GM12878 (cell line): Measurements from ENCODE around the gene CYP46A1. TPM values are rescaled to one million over a fixed set of nuclear protein-coding genes. Genes with fewer than 3 reads are reported as not detected.

ENCODE experiments used
- ATAC-seq: fragments of 200-7000 bp; cut with Tn5 transposase; 3 replicates; pipeline ENCODE4 v1.9.1; 2020; ENCODE audit warnings: mild to moderate bottlenecking, moderate library complexity
- BruUV-seq: library from RNA; stranded (reverse); fragments of 400-500 nt; replicated peaks from 2 replicates; lab custom pipeline; 2021; lab: Mats Ljungman, UMichigan
- CTCF ChIA-PET: fragments of 300-600 bp; sonication (Branson Sonifier 250); formaldehyde crosslinking; extraction: SDS; loops from one replicate; lab custom pipeline; 2021; ENCODE audit warnings: inconsistent platforms; lab: Yijun Ruan, JAX
- POLR2A ChIA-PET: fragments of 350-600 bp; formaldehyde crosslinking; extraction: SDS; loops from one replicate; lab custom pipeline; 2021; ENCODE audit warnings: inconsistent platforms; lab: Charles Lee
- RAD21 ChIA-PET: fragments of 300-600 bp; sonication (Branson Sonifier 250); formaldehyde crosslinking; loops from one replicate; lab custom pipeline; 2023; ENCODE audit warnings: antibody characterized with exemption; ENCODE audit not compliant: unreplicated experiment; lab: Charles Lee
- SMC1A ChIA-PET: fragments of 300-600 bp; sonication (Branson Sonifier 250); formaldehyde crosslinking; loops from one replicate; lab custom pipeline; 2023; ENCODE audit not compliant: unreplicated experiment, uncharacterized antibody; lab: Charles Lee
- DNase-seq: peaks from one replicate; pipeline ENCODE4 v3.0.0-alpha.2; 2011; ENCODE audit warnings: low read depth, low spot score
- FAIRE-seq: peaks from 3 replicates; lab custom pipeline; 2011; peaks lifted over from hg19 to GRCh38; lab: Jason Lieb, UNC
- H2AFZ ChIP-seq: 2 replicates; pipeline ENCODE4 v1.6.0; 2011; ENCODE audit warnings: low read depth, low read length, control low read depth; ENCODE audit not compliant: control insufficient read depth
- H3K27ac ChIP-seq: 2 replicates; pipeline ENCODE4 v1.5.1; 2011; ENCODE audit warnings: control low read depth; ENCODE audit not compliant: control insufficient read depth, insufficient read depth
- H3K27me3 ChIP-seq, 2 experiments: replicated peaks in 1 of 2; 2 replicates each; pipeline versions ENCODE4 v1.6.0 to v1.6.1; 2011; ENCODE audit warnings: low read length in 1 of 2; ENCODE audit not compliant: control insufficient read depth in 2 of 2, insufficient read depth in 2 of 2
- H3K36me3 ChIP-seq, 2 experiments: 2 replicates each; pipeline ENCODE4 v1.5.1; 2011; ENCODE audit warnings: low read length in 1 of 2; ENCODE audit not compliant: control insufficient read depth in 2 of 2, insufficient read depth in 2 of 2
- H3K4me1 ChIP-seq: 2 replicates; pipeline ENCODE4 v1.6.1; 2011; ENCODE audit warnings: mild to moderate bottlenecking, low read length, moderate library complexity, mixed read lengths; ENCODE audit not compliant: control insufficient read depth, insufficient read depth
- H3K4me2 ChIP-seq: 2 replicates; pipeline ENCODE4 v1.6.0; 2011; ENCODE audit warnings: control low read depth; ENCODE audit not compliant: control insufficient read depth, insufficient read depth
- H3K4me3 ChIP-seq: fragments of 200-600 bp; sonication (generic); 2 replicates; pipeline ENCODE4 v1.5.1; 2016
- H3K79me2 ChIP-seq: 2 replicates; pipeline ENCODE4 v1.6.0; 2011; ENCODE audit warnings: low read length; ENCODE audit not compliant: control insufficient read depth, insufficient read depth
- H3K9ac ChIP-seq: 2 replicates; pipeline ENCODE4 v1.8.0; 2011; ENCODE audit warnings: low read length, control low read depth, mixed read lengths; ENCODE audit not compliant: control insufficient read depth, insufficient read depth
- H3K9me3 ChIP-seq: replicated peaks from 3 replicates; pipeline ENCODE4 v1.5.1; 2011; ENCODE audit warnings: mild to moderate bottlenecking, low read length; ENCODE audit not compliant: control insufficient read depth, insufficient read depth
- H4K20me1 ChIP-seq: 2 replicates; pipeline ENCODE4 v1.6.0; 2011; ENCODE audit not compliant: control insufficient read depth, insufficient read depth
- HDAC2 ChIP-seq: fragments of 200-600 bp; sonication (generic); IDR thresholded peaks from 2 replicates; pipeline ENCODE4 v1.6.1; 2017
- LARP7 ChIP-seq: fragments of 450-650 bp; IDR thresholded peaks from 2 replicates; pipeline ENCODE4 v1.6.1; 2017; ENCODE audit warnings: mild to moderate bottlenecking
- MEF2A ChIP-seq: IDR thresholded peaks from 2 replicates; pipeline ENCODE4 v1.6.1; 2011; ENCODE audit warnings: low read depth, mild to moderate bottlenecking, low read length, moderate library complexity; ENCODE audit not compliant: insufficient read depth
- MXI1 ChIP-seq: fragments of 150-350 bp; IDR thresholded peaks from 2 replicates; pipeline ENCODE4 v1.6.1; 2011; ENCODE audit warnings: low read depth, mild to moderate bottlenecking, inconsistent platforms, low read length, improper control_type of control experiment
- NR2F1 ChIP-seq: fragments of 450-650 bp; conservative IDR thresholded peaks from 2 replicates; pipeline ENCODE4 v1.6.1; 2017; ENCODE audit warnings: mild to moderate bottlenecking
- NRF1 ChIP-seq: conservative IDR thresholded peaks from 2 replicates; pipeline ENCODE4 v1.6.1; 2011; ENCODE audit warnings: mild to moderate bottlenecking, low read depth, low read length, improper control_type of control experiment
- PML ChIP-seq: IDR thresholded peaks from 2 replicates; pipeline ENCODE4 v1.6.1; 2012; ENCODE audit warnings: low read length, inconsistent platforms
- RUNX3 ChIP-seq: IDR thresholded peaks from 2 replicates; pipeline ENCODE4 v1.6.1; 2012; ENCODE audit warnings: low read length, inconsistent platforms
- SMAD5 ChIP-seq: IDR thresholded peaks from 2 replicates; pipeline ENCODE4 v1.6.1; 2016; ENCODE audit warnings: antibody characterized with exemption, low read depth
- SP1 ChIP-seq: IDR thresholded peaks from one replicate; pipeline ENCODE4 v1.6.1; 2011; ENCODE audit warnings: low read depth, low read length
- ZBED1 ChIP-seq: IDR thresholded peaks from 2 replicates; pipeline ENCODE4 v1.6.1; 2016; ENCODE audit warnings: borderline replicate concordance
- ZNF217 ChIP-seq: fragments of 450-650 bp; IDR thresholded peaks from 2 replicates; pipeline ENCODE4 v1.6.1; 2017; ENCODE audit warnings: antibody characterized with exemption, mild to moderate bottlenecking
- WGBS: methylation state at CpG from one replicate; pipeline ENCODE4 v1.1.6; 2016; ENCODE audit warnings: low lambda C conversion rate; ENCODE audit not compliant: insufficient replicate concordance, insufficient coverage; ENCODE audit errors: missing lambda C conversion rate; 5-methylcytosine and 5-hydroxymethylcytosine counted together
- in situ Hi-C: fragments of 300-500 bp; cut with MboI; formaldehyde crosslinking; loops from 9 replicates; pipeline ENCODE4 v1.14.3; 2018; ENCODE audit warnings: mixed read lengths
- intact Hi-C: fragments of 100-400 bp; cut with micrococcal nuclease; formaldehyde crosslinking; loops from one replicate; pipeline ENCODE4 v1.14.2; 2022; ENCODE audit not compliant: unreplicated experiment
- polyA plus RNA-seq, 11 experiments: library from polyadenylated mRNA; depleted of rRNA in 4 of 11; unstranded in 6 of 11; stranded (reverse) in 5 of 11; fragments of >200 nt; fragmentation: Nextera tagmentation in 4 of 11; fragmentation: Illumina TruSeq in 1 of 11; extraction: Ambion mirVana in 4 of 11; extraction: Trizol in 1 of 11; gene quantifications; 1 replicate in 1 of 11; 2 replicates in 10 of 11; pipeline versions ENCODE4 v1.2.1 to v1.2.3, GENCODE V29; 2011 to 2016; ENCODE audit warnings: inconsistent platforms in 2 of 11, missing spikeins in 2 of 11, low read depth in 1 of 11
- total RNA-seq, 4 experiments: library from RNA; depleted of rRNA in 3 of 4; stranded (reverse); fragments of >200 nt in 3 of 4; fragmentation: Illumina TruSeq in 1 of 4; extraction: Trizol in 1 of 4; gene quantifications; 2 replicates each; pipeline versions ENCODE4 v1.2.1 to v1.2.3, GENCODE V29; 2013 to 2021
- TF ChIP-seq, protein P1 (sequence below): fragments of 450-650 bp; IDR thresholded peaks from 2 replicates; pipeline ENCODE4 v1.6.1; 2018; ENCODE audit warnings: borderline replicate concordance, mild to moderate bottlenecking; ENCODE audit not compliant: partially characterized antibody
- TF ChIP-seq, protein P2 (sequence below): fragments of 450-650 bp; formaldehyde crosslinking; IDR thresholded peaks from 2 replicates; pipeline ENCODE4 v1.5.0; 2022; ENCODE audit warnings: mild to moderate bottlenecking, missing genetic modification characterization
- TF ChIP-seq, protein P3 (sequence below): fragments of 450-650 bp; conservative IDR thresholded peaks from 2 replicates; pipeline ENCODE4 v1.6.1; 2017; ENCODE audit warnings: mild to moderate bottlenecking, moderate library complexity

The CYP46A1 gene
- total and polyA plus RNA-seq, 10 of the 15 experiments (the other 5 are each of a cell fraction or from before 2014, with no cell fraction given), result 0.04 to 0.11 TPM; not detected in 8

DNA sequence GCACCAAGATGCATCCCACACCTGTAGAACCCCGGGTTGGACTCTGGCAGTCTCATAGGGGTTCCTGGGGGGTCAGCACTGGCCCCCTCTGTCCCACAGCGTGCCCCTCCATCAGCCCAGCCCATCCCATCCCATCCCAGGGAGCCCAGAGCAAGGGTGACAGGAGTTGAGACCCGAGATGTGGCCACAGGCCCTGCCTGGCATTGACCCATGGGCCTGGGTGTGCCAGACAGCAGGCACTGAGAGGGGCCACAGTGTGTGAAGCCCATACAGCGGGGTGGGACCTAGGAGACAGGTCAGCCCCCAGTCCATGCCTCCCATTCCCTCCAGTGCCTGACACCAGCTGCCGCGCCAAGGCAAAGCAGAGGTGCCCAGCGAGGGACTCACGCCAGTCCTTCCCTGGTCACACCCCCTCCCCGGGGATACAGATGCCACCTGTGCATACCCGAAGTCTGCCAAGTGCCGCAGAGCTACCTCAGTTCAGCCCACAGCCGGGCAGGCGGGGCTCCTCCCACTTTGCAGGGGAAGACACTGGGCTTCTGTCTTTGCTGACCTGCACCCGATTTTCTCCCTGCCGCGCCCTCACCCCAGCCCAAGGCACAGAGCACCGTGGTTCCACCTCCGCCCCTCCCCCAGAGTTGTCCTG is 50.4 kb downstream of the CYP46A1 start:
- H3K4me3 ChIP-seq, result no peak overlapping the region
- DNase-seq (no peak), FAIRE-seq (no peak), ATAC-seq (no peak)
- no peaks in the 10 kb centered on the region for H3K4me1 ChIP-seq
- in situ Hi-C loops, result no loop called here
- ChIA-PET RAD21 (no interaction called here), POLR2A (no interaction called here), CTCF (no interaction called here), SMC1A (no interaction called here)
- WGBS, result 26% methylated on average over 18 of the region's 18 CpGs
- H3K9ac ChIP-seq, result no peak overlapping the region
- H3K36me3 ChIP-seq, result no peaks in the 10 kb centered on the region
- TF ChIP-seq PML (no peak), NRF1 (no peak), MEF2A (no peak), LARP7 (no peak), ZBED1 (no peak), MXI1 (no peak), NR2F1 (no peak), RUNX3 (no peak), SP1 (no peak), ZNF217 (no peak), HDAC2 (no peak), SMAD5 (no peak)
- TF ChIP-seq, protein P1, sequence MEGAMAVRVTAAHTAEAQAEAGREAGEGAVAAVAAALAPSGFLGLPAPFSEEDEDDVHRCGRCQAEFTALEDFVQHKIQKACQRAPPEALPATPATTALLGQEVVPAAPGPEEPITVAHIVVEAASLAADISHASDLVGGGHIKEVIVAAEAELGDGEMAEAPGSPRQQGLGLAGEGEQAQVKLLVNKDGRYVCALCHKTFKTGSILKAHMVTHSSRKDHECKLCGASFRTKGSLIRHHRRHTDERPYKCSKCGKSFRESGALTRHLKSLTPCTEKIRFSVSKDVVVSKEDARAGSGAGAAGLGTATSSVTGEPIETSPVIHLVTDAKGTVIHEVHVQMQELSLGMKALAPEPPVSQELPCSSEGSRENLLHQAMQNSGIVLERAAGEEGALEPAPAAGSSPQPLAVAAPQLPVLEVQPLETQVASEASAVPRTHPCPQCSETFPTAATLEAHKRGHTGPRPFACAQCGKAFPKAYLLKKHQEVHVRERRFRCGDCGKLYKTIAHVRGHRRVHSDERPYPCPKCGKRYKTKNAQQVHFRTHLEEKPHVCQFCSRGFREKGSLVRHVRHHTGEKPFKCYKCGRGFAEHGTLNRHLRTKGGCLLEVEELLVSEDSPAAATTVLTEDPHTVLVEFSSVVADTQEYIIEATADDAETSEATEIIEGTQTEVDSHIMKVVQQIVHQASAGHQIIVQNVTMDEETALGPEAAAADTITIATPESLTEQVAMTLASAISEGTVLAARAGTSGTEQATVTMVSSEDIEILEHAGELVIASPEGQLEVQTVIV, result no peak
- TF ChIP-seq, protein P2, sequence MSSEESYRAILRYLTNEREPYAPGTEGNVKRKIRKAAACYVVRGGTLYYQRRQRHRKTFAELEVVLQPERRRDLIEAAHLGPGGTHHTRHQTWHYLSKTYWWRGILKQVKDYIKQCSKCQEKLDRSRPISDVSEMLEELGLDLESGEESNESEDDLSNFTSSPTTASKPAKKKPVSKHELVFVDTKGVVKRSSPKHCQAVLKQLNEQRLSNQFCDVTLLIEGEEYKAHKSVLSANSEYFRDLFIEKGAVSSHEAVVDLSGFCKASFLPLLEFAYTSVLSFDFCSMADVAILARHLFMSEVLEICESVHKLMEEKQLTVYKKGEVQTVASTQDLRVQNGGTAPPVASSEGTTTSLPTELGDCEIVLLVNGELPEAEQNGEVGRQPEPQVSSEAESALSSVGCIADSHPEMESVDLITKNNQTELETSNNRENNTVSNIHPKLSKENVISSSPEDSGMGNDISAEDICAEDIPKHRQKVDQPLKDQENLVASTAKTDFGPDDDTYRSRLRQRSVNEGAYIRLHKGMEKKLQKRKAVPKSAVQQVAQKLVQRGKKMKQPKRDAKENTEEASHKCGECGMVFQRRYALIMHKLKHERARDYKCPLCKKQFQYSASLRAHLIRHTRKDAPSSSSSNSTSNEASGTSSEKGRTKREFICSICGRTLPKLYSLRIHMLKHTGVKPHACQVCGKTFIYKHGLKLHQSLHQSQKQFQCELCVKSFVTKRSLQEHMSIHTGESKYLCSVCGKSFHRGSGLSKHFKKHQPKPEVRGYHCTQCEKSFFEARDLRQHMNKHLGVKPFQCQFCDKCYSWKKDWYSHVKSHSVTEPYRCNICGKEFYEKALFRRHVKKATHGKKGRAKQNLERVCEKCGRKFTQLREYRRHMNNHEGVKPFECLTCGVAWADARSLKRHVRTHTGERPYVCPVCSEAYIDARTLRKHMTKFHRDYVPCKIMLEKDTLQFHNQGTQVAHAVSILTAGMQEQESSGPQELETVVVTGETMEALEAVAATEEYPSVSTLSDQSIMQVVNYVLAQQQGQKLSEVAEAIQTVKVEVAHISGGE, result no peak
- TF ChIP-seq, protein P3, sequence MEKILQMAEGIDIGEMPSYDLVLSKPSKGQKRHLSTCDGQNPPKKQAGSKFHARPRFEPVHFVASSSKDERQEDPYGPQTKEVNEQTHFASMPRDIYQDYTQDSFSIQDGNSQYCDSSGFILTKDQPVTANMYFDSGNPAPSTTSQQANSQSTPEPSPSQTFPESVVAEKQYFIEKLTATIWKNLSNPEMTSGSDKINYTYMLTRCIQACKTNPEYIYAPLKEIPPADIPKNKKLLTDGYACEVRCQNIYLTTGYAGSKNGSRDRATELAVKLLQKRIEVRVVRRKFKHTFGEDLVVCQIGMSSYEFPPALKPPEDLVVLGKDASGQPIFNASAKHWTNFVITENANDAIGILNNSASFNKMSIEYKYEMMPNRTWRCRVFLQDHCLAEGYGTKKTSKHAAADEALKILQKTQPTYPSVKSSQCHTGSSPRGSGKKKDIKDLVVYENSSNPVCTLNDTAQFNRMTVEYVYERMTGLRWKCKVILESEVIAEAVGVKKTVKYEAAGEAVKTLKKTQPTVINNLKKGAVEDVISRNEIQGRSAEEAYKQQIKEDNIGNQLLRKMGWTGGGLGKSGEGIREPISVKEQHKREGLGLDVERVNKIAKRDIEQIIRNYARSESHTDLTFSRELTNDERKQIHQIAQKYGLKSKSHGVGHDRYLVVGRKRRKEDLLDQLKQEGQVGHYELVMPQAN, result no peak
- intact Hi-C loops, result no loop called here
- H3K27me3 ChIP-seq, result peaks cover 0 to 2% of the 10 kb centered on the region in 2 experiments; a peak in 3 of 4 replicates
- H3K79me2 ChIP-seq, result no peaks in the 10 kb centered on the region
- BruUV-seq, result no TSS peak
- no peaks in the 10 kb centered on the region for H3K9me3 ChIP-seq
- no peak overlapping the region for H3K4me2 ChIP-seq
- no peak overlapping the region for H2AFZ ChIP-seq
- H4K20me1 ChIP-seq, result no peaks in the 10 kb centered on the region
- H3K27ac ChIP-seq, result no peak overlapping the region
